ENCODE results near the gene ZDHHC14. TPM values are rescaled to one million over a fixed set of nuclear protein-coding genes. Genes with fewer than 3 reads are reported as not detected.
"Not testable (repeated sequence)": the region's sequence is repeated elsewhere in the genome, so short reads cannot be mapped to it uniquely, and the experiment has no call there.

Gene ZDHHC14
- total RNA-seq, 3 donors from 2014 or later = 5.6 to 6.0 (median 5.7) TPM

GRCh38 chr6:157717340-157717748, 336.4 kb downstream of the ZDHHC14 start:
- H3K4me1 Mint-ChIP-seq (ENCODE audit: low read depth) = no peaks in the 10 kb centered on the region
- H3K36me3 Mint-ChIP-seq (ENCODE audit: insufficient read depth) = no peaks in the 10 kb centered on the region
- peaks cover 2% of the 10 kb centered on the region for H3K27me3 Mint-ChIP-seq (ENCODE audit: low read depth)
- no peaks in the 10 kb centered on the region for H3K9me3 Mint-ChIP-seq
- H3K4me3 Mint-ChIP-seq = no peak overlapping the region
- no peak for DNase-seq
- no peak for ATAC-seq

- ATAC-seq (no peak), DNase-seq (no peak)
- Mint-ChIP-seq H3K4me1 (ENCODE audit: low read depth) (no peaks in the 10 kb centered on the region), H3K27me3 (ENCODE audit: low read depth) (peaks cover 2% of the 10 kb centered on the region), H3K36me3 (ENCODE audit: insufficient read depth) (no peaks in the 10 kb centered on the region), H3K4me3 (no peak overlapping the region), H3K9me3 (no peaks in the 10 kb centered on the region)
Observed at GRCh38 chr6:157718503-157719187, 337.7 kb downstream of the ZDHHC14 start.

GRCh38 chr6:157720964-157721363, 340.0 kb downstream of the ZDHHC14 start:
- not testable (repeated sequence) for ATAC-seq; H3K27me3 Mint-ChIP-seq (ENCODE audit: low read depth); H3K4me3 Mint-ChIP-seq; H3K36me3 Mint-ChIP-seq (ENCODE audit: insufficient read depth); DNase-seq; H3K4me1 Mint-ChIP-seq (ENCODE audit: low read depth)
- H3K9me3 Mint-ChIP-seq = peaks cover 17% of the 10 kb centered on the region

GRCh38 chr6:157721426-157721825, 340.4 kb downstream of the ZDHHC14 start:
- no peaks in the 10 kb centered on the region for H3K4me1 Mint-ChIP-seq (ENCODE audit: low read depth)
- no peak overlapping the region for H3K4me3 Mint-ChIP-seq
- peaks cover 3% of the 10 kb centered on the region for H3K36me3 Mint-ChIP-seq (ENCODE audit: insufficient read depth)
- peaks cover 2% of the 10 kb centered on the region for H3K27me3 Mint-ChIP-seq (ENCODE audit: low read depth)
- peaks cover 22% of the 10 kb centered on the region for H3K9me3 Mint-ChIP-seq
- DNase-seq (no peak), ATAC-seq (no peak)

GRCh38 chr6:157721830-157722229, 340.8 kb downstream of the ZDHHC14 start:
- ATAC-seq (no peak), DNase-seq (no peak)
- H3K9me3 Mint-ChIP-seq = peaks cover 22% of the 10 kb centered on the region
- peaks cover 3% of the 10 kb centered on the region for H3K36me3 Mint-ChIP-seq (ENCODE audit: insufficient read depth)
- H3K4me1 Mint-ChIP-seq (ENCODE audit: low read depth) = no peaks in the 10 kb centered on the region
- H3K27me3 Mint-ChIP-seq (ENCODE audit: low read depth) = peaks cover 2% of the 10 kb centered on the region
- H3K4me3 Mint-ChIP-seq = no peak overlapping the region

- Mint-ChIP-seq H3K27me3 (ENCODE audit: low read depth) (peaks cover 2% of the 10 kb centered on the region), H3K4me3 (no peak overlapping the region), H3K36me3 (ENCODE audit: insufficient read depth) (peaks cover 3% of the 10 kb centered on the region), H3K4me1 (ENCODE audit: low read depth) (no peaks in the 10 kb centered on the region), H3K9me3 (peaks cover 22% of the 10 kb centered on the region)
- DNase-seq = no peak
- ATAC-seq = no peak
Observed at GRCh38 chr6:157723376-157723775, 342.4 kb downstream of the ZDHHC14 start.

GRCh38 chr6:157724138-157724820, 343.3 kb downstream of the ZDHHC14 start:
- Mint-ChIP-seq H3K4me3 (no peak overlapping the region), H3K27me3 (ENCODE audit: low read depth) (peaks cover 2% of the 10 kb centered on the region), H3K4me1 (ENCODE audit: low read depth) (no peaks in the 10 kb centered on the region), H3K36me3 (ENCODE audit: insufficient read depth) (peaks cover 3% of the 10 kb centered on the region), H3K9me3 (peaks cover 22% of the 10 kb centered on the region)
- ATAC-seq = no peak
- DNase-seq = no peak

- ATAC-seq = no peak
- Mint-ChIP-seq H3K27me3 (ENCODE audit: low read depth) (peaks cover under 1% of the 10 kb centered on the region), H3K36me3 (ENCODE audit: insufficient read depth) (peaks cover 3% of the 10 kb centered on the region), H3K9me3 (peaks cover 22% of the 10 kb centered on the region), H3K4me3 (no peak overlapping the region), H3K4me1 (ENCODE audit: low read depth) (no peaks in the 10 kb centered on the region)
- DNase-seq = no peak
Observed at GRCh38 chr6:157724960-157725741, 344.2 kb downstream of the ZDHHC14 start.

GRCh38 chr6:157725836-157726235, 344.8 kb downstream of the ZDHHC14 start:
- Mint-ChIP-seq H3K36me3 (ENCODE audit: insufficient read depth) (peaks cover 3% of the 10 kb centered on the region), H3K9me3 (peaks cover 22% of the 10 kb centered on the region), H3K4me3 (no peak overlapping the region), H3K4me1 (ENCODE audit: low read depth) (no peaks in the 10 kb centered on the region), H3K27me3 (ENCODE audit: low read depth) (no peaks in the 10 kb centered on the region)
- ATAC-seq = no peak
- DNase-seq = no peak

GRCh38 chr6:157726892-157727628, 346.1 kb downstream of the ZDHHC14 start:
- Mint-ChIP-seq H3K4me1 (ENCODE audit: low read depth) (no peaks in the 10 kb centered on the region), H3K4me3 (no peak overlapping the region), H3K9me3 (peaks cover 22% of the 10 kb centered on the region), H3K36me3 (ENCODE audit: insufficient read depth) (peaks cover 3% of the 10 kb centered on the region), H3K27me3 (ENCODE audit: low read depth) (no peaks in the 10 kb centered on the region)
- DNase-seq (no peak), ATAC-seq (no peak)

Other genes with a start within 250 kb of the ZDHHC14 start
- 10 to 100 TPM; 10.0 to 12.8 (median 10.1) TPM for gene TMEM242, start 57.7 kb upstream of the ZDHHC14 start, total RNA-seq

Data from activated T-cell treated with anti-CD3 and anti-CD28 coated beads, Interleukin-2, amount 50 U/mL, for 4 hours (primary cell).